Measurements from ENCODE around the gene EPHB1. TPM values are rescaled to one million over a fixed set of nuclear protein-coding genes. Genes with fewer than 3 reads are reported as not detected.

EPHB1 gene
- total RNA-seq, 4 donors from 2014 or later = 0.08 to 1.1 (median 0.72) TPM

DNA sequence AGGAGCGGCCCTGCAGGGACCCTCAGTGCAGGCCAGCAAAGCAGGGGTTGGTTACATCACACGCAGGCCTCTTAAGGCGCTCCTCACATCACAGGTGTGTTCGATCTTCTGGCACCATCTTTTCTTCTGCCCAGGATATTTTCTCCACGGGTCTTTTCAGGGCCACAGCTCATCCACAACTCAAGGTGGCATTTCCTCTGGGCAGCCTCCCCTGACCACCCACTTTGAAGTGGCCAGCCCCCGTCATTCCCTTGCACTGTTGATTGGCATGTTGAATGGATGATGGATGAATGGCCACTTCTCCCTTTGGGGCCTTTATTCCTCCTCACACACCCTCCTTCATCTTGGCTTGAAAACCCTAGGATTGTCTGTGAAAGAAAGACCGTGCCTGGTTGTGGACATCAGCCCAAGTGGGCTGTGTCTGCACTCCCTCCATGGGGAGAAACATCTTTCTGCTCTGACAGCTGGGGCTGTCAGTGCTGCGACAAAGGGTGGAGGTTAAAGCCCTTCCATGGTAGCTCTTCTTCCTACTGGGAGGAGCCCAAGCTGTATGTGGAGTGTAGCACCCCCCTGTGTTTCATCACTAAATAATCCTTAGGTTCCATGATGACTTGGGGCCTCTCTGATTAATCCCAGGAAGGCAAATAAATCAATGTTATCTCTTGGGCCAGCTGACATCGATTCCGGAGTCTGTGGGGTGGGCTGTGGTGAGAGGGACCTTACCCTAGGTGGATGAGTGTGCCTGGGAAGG lies 102.5 kb downstream of the EPHB1 start:
- Histone ChIP-seq H3K4me3 (no peak overlapping the region), H3K9me3 (no peaks in the 10 kb centered on the region), H3K27me3 (no peaks in the 10 kb centered on the region), H3K36me3 (no peaks in the 10 kb centered on the region), H3K27ac (no peak overlapping the region), H3K4me1 (no peaks in the 10 kb centered on the region)
- no peak for DNase-seq
- 80 to 81% methylated on average over 6 to 8 of the region's 10 CpGs for WGBS, 2 donors
- TF ChIP-seq, protein P1, sequence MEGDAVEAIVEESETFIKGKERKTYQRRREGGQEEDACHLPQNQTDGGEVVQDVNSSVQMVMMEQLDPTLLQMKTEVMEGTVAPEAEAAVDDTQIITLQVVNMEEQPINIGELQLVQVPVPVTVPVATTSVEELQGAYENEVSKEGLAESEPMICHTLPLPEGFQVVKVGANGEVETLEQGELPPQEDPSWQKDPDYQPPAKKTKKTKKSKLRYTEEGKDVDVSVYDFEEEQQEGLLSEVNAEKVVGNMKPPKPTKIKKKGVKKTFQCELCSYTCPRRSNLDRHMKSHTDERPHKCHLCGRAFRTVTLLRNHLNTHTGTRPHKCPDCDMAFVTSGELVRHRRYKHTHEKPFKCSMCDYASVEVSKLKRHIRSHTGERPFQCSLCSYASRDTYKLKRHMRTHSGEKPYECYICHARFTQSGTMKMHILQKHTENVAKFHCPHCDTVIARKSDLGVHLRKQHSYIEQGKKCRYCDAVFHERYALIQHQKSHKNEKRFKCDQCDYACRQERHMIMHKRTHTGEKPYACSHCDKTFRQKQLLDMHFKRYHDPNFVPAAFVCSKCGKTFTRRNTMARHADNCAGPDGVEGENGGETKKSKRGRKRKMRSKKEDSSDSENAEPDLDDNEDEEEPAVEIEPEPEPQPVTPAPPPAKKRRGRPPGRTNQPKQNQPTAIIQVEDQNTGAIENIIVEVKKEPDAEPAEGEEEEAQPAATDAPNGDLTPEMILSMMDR (IDR thresholded peaks at IDR 0.05) = no peak
- no peak for TF ChIP-seq POLR2A (IDR thresholded peaks at IDR 0.05)
- intact Hi-C loops (cut with DNase I) = no loop called here

GRCh38 chr3:134898181-134898754 lies 103.2 kb downstream of the EPHB1 start:
- no peak overlapping the region for H3K27ac ChIP-seq
- TF ChIP-seq, protein P1 (IDR thresholded peaks at IDR 0.05) = no peak
- H3K36me3 ChIP-seq = no peaks in the 10 kb centered on the region
- H3K4me3 ChIP-seq = no peak overlapping the region
- intact Hi-C loops (cut with DNase I) = no loop called here
- no peaks in the 10 kb centered on the region for H3K4me1 ChIP-seq
- H3K9me3 ChIP-seq = no peaks in the 10 kb centered on the region
- no peaks in the 10 kb centered on the region for H3K27me3 ChIP-seq
- 76 to 83% methylated on average over 3 to 5 of the region's 7 CpGs for WGBS, 2 donors
- no peak for DNase-seq

DNA sequence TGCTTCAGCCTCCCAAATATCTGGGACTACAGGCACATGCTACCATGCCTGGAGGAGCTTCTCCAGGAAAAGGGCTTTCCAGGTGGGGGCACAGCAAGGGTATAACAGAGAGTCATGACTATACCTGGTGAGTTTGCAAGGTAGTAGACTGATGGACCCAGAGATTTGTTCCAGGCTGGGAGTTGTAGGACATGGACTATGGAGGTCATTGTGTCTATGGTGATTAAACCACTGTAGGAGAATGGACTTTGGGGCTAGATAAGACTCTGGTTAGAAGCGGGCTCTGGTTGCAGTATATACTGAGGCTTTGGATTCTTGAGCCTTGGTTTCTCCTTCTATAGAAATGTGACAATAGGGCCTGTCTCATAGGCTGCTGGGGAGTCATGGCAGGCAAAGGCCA lies 104.7 kb downstream of the EPHB1 start:
- Histone ChIP-seq H3K4me3 (no peak overlapping the region), H3K9me3 (no peaks in the 10 kb centered on the region), H3K4me1 (no peaks in the 10 kb centered on the region), H3K27ac (no peak overlapping the region), H3K36me3 (no peaks in the 10 kb centered on the region), H3K27me3 (no peaks in the 10 kb centered on the region)
- intact Hi-C loops (cut with DNase I) = no loop called here
- 60 to 86% methylated on average over 1 of the region's 1 CpG for WGBS, 2 donors
- DNase-seq = no peak
- no peak for TF ChIP-seq POLR2A (IDR thresholded peaks at IDR 0.05)
- TF ChIP-seq, protein P1 (IDR thresholded peaks at IDR 0.05) = no peak

DNA sequence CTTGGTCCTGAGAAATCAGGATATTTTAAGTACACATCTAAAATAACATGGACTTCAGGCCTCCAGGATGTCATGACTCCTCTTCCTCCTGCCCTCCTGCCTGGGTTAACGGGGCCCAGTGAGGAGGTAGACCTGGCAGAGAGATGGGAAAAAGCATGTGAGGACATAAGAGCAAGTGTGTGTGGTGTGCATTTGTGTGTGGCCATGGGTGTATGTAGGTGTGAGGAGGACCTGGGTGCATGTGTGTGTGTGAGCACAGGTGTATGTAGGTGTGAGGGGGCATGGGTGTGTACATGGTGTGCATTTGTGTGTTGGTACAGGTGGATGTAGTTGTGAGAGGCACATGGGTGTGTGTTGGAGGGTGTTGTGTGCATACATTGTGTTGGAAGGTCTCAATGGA lies 105.4 kb downstream of the EPHB1 start:
- no peaks in the 10 kb centered on the region for H3K4me1 ChIP-seq
- H3K27ac ChIP-seq = no peak overlapping the region
- no peaks in the 10 kb centered on the region for H3K9me3 ChIP-seq
- no peaks in the 10 kb centered on the region for H3K27me3 ChIP-seq
- H3K4me3 ChIP-seq = no peak overlapping the region
- no peak for DNase-seq
- no peaks in the 10 kb centered on the region for H3K36me3 ChIP-seq
- TF ChIP-seq, protein P1 (IDR thresholded peaks at IDR 0.05) = no peak
- TF ChIP-seq POLR2A (IDR thresholded peaks at IDR 0.05) = no peak
- intact Hi-C loops (cut with DNase I) = no loop called here
- WGBS, 2 donors = 82 to 89% methylated on average over 1 of the region's 1 CpG

GRCh38 chr3:134901461-134901860 lies 106.4 kb downstream of the EPHB1 start:
- intact Hi-C loops (cut with DNase I) = no loop called here
- 94 to 100% methylated on average over 1 to 2 of the region's 2 CpGs for WGBS, 2 donors
- H3K27me3 ChIP-seq = no peaks in the 10 kb centered on the region

More at GRCh38 chr3:134901461-134901860, 106.4 kb downstream of the EPHB1 start:
- no peak overlapping the region for H3K4me3 ChIP-seq
- no peak overlapping the region for H3K27ac ChIP-seq
- TF ChIP-seq, protein P1 (IDR thresholded peaks at IDR 0.05) = no peak
- no peaks in the 10 kb centered on the region for H3K9me3 ChIP-seq
- no peaks in the 10 kb centered on the region for H3K4me1 ChIP-seq
- no peaks in the 10 kb centered on the region for H3K36me3 ChIP-seq
- DNase-seq = no peak

Data from esophagus squamous epithelium (tissue), 5 donors.